ENCODE results near the gene CLK1. TPM values are rescaled to one million over a fixed set of nuclear protein-coding genes. Genes with fewer than 3 reads are reported as not detected.

Gene CLK1
- total and polyA plus RNA-seq, 2 of the 8 experiments (the other 6 are each of a cell fraction or from before 2014, with no cell fraction given), result 22.3 to 35.2 TPM

GRCh38 chr2:200877443-200877842 lies 13.0 kb upstream of the CLK1 start (continued):
- TF ChIP-seq ASH2L (IDR thresholded peaks at IDR 0.05; ENCODE audit: low read length) (no peak), GTF2F1 (IDR thresholded peaks at IDR 0.05; ENCODE audit: borderline replicate concordance, low read depth, low read length) (no peak)

All from H1 (cell line).